SK-N-SH (cell line): ENCODE data around the gene SIRT5. TPM values are rescaled to one million over a fixed set of nuclear protein-coding genes. Genes with fewer than 3 reads are reported as not detected.

ENCODE experiments used
- CTCF ChIA-PET: fragments of 300-600, 350-600 bp; formaldehyde crosslinking; extraction: SDS; loops from one replicate; lab custom pipeline; 2021; lab: Yijun Ruan, JAX
- POLR2A ChIA-PET: fragments of 350-600 bp; sonication (Branson Sonifier 250); formaldehyde crosslinking; extraction: SDS; loops from one replicate; lab custom pipeline; 2020; ENCODE audit warnings: antibody characterized with exemption, inconsistent platforms; lab: Yijun Ruan, JAX
- DNase-seq: peaks from one replicate; pipeline ENCODE4 v3.0.0; 2012
- H2AFZ ChIP-seq: fragments of 200-600 bp; sonication (generic); 2 replicates; pipeline ENCODE4 v1.8.1; 2016; ENCODE audit warnings: antibody characterized with exemption, mild to moderate bottlenecking, low read depth
- H3F3A ChIP-seq: fragments of 200-600 bp; sonication (generic); replicated peaks from 2 replicates; pipeline ENCODE3; 2016; ENCODE audit warnings: antibody characterized with exemption, mild to moderate bottlenecking; ENCODE audit not compliant: insufficient read depth
- H3K27ac ChIP-seq, 2 experiments: fragments of 200-500 bp in 1 of 2; fragments of 200-600 bp in 1 of 2; sonication (Bioruptor generic) in 1 of 2; sonication (generic), shearing (Covaris generic) in 1 of 2; 2 replicates each; pipeline versions ENCODE4 v1.5.1 to v1.6.1; 2014 to 2016; ENCODE audit warnings: low read depth in 2 of 2, inconsistent platforms in 1 of 2, low read length in 1 of 2, mild to moderate bottlenecking in 1 of 2, mixed read lengths in 1 of 2
- H3K27me3 ChIP-seq: fragments of 200-600 bp; sonication (generic), shearing (Covaris generic); 2 replicates; pipeline ENCODE4 v1.6.1; 2016; ENCODE audit warnings: mixed run types; ENCODE audit not compliant: insufficient read depth
- H3K36me3 ChIP-seq, 2 experiments: fragments of 200-500 bp in 1 of 2; fragments of 200-600 bp in 1 of 2; sonication (Bioruptor generic) in 1 of 2; sonication (generic) in 1 of 2; replicated peaks in 1 of 2; 2 replicates each; pipeline versions ENCODE3 to v1.5.1; 2014 to 2016; ENCODE audit warnings: low read length in 1 of 2, mild to moderate bottlenecking in 1 of 2; ENCODE audit not compliant: insufficient read depth in 2 of 2, control insufficient read depth in 1 of 2
- H3K4me1 ChIP-seq, 2 experiments: fragments of 200-500 bp in 1 of 2; fragments of 200-600 bp in 1 of 2; sonication (Bioruptor generic) in 1 of 2; sonication (generic), shearing (Covaris generic) in 1 of 2; 2 replicates each; pipeline versions ENCODE4 v1.5.1 to v1.6.1; 2014 to 2016; ENCODE audit warnings: low read depth in 1 of 2, low read length in 1 of 2, mixed run types in 1 of 2; ENCODE audit not compliant: insufficient read depth in 2 of 2, control insufficient read depth in 1 of 2
- H3K4me2 ChIP-seq: fragments of 200-600 bp; sonication (generic), shearing (Covaris generic); 2 replicates; pipeline ENCODE4 v1.6.1; 2017; ENCODE audit warnings: mixed run types
- H3K4me3 ChIP-seq, 2 experiments: fragments of 200-500 bp in 1 of 2; fragments of 200-600 bp in 1 of 2; sonication (Bioruptor generic) in 1 of 2; sonication (generic), shearing (Covaris generic) in 1 of 2; 2 replicates each; pipeline versions ENCODE4 v1.5.1 to v1.8.1; 2014 to 2016; ENCODE audit warnings: low read depth in 2 of 2, inconsistent platforms in 1 of 2, low read length in 1 of 2, mild to moderate bottlenecking in 1 of 2, mixed read lengths in 1 of 2, moderate library complexity in 1 of 2
- H3K79me2 ChIP-seq: fragments of 200-600 bp; sonication (generic); 2 replicates; pipeline ENCODE4 v1.8.1; 2017; ENCODE audit warnings: mild to moderate bottlenecking; ENCODE audit not compliant: insufficient read depth
- H3K9ac ChIP-seq: fragments of 200-600 bp; sonication (generic); 2 replicates; pipeline ENCODE4 v1.6.1; 2017; ENCODE audit warnings: mixed run types
- H3K9me2 ChIP-seq: fragments of 200-600 bp; sonication (generic); 2 replicates; pipeline ENCODE4 v1.6.1; 2017; ENCODE audit warnings: mixed run types
- H3K9me3 ChIP-seq: fragments of 200-600 bp; sonication (generic); 2 replicates; pipeline ENCODE4 v1.6.1; 2017; ENCODE audit warnings: mixed run types, mild to moderate bottlenecking, moderate library complexity
- H4K20me1 ChIP-seq: fragments of 200-600 bp; sonication (generic); 2 replicates; pipeline ENCODE4 v1.6.1; 2017; ENCODE audit warnings: mild to moderate bottlenecking, mixed run types; ENCODE audit not compliant: insufficient read depth
- ELF1 ChIP-seq: IDR thresholded peaks from 2 replicates; pipeline ENCODE4 v1.4.0; 2012
- EP300 ChIP-seq, 2 experiments: IDR thresholded peaks; 2 replicates each; pipeline versions ENCODE4 v1.4.0 to v1.6.1; 2012; ENCODE audit warnings: borderline replicate concordance in 1 of 2, low read depth in 1 of 2, low read length in 1 of 2
- EZH2phosphoT487 ChIP-seq: fragments of 200-600 bp; sonication (generic); IDR thresholded peaks from 2 replicates; pipeline ENCODE4 v1.6.1; 2017; ENCODE audit warnings: low read depth, mixed run types, mild to moderate bottlenecking, antibody characterized with exemption, moderate library complexity, borderline replicate concordance
- GABPA ChIP-seq: IDR thresholded peaks from 2 replicates; pipeline ENCODE4 v1.4.0; 2012; ENCODE audit warnings: low read depth, mild to moderate bottlenecking
- GATA2 ChIP-seq: sonication (generic); formaldehyde crosslinking; IDR thresholded peaks from 2 replicates; pipeline ENCODE4 v1.5.0; 2020; ENCODE audit warnings: mild to moderate bottlenecking, missing genetic modification reagents
- IRF3 ChIP-seq: fragments of 150-350 bp; IDR thresholded peaks from 2 replicates; pipeline ENCODE4 v1.6.1; 2016; ENCODE audit warnings: mild to moderate bottlenecking, low read depth, low read length
- MEF2A ChIP-seq: IDR thresholded peaks from 2 replicates; pipeline ENCODE4 v1.4.0; 2012; ENCODE audit warnings: low read depth, borderline replicate concordance
- NRF1 ChIP-seq: IDR thresholded peaks from 2 replicates; pipeline ENCODE4 v1.6.1; 2012; ENCODE audit warnings: low read depth, mild to moderate bottlenecking, low read length
- PBX3 ChIP-seq: IDR thresholded peaks from 2 replicates; pipeline ENCODE4; 2012
- POLR2AphosphoS5 ChIP-seq: IDR thresholded peaks from 2 replicates; pipeline ENCODE4 v1.6.1; 2012; ENCODE audit warnings: low read depth, low read length
- REST ChIP-seq: IDR thresholded peaks from 2 replicates; pipeline ENCODE4 v1.6.1; 2012; ENCODE audit warnings: mild to moderate bottlenecking, low read depth, low read length, moderate library complexity
- RXRA ChIP-seq: IDR thresholded peaks from 2 replicates; pipeline ENCODE4 v1.4.0; 2012; ENCODE audit warnings: low read depth, mild to moderate bottlenecking, borderline replicate concordance
- SIN3A ChIP-seq: IDR thresholded peaks from 2 replicates; pipeline ENCODE4 v1.6.1; 2012; ENCODE audit warnings: low read depth, mild to moderate bottlenecking, low read length, moderate library complexity, borderline replicate concordance
- TEAD4 ChIP-seq: IDR thresholded peaks from 2 replicates; pipeline ENCODE4 v1.4.0; 2012; ENCODE audit warnings: mild to moderate bottlenecking, borderline replicate concordance; ENCODE audit not compliant: insufficient read depth
- USF2 ChIP-seq: fragments of 150-350 bp; IDR thresholded peaks from 2 replicates; pipeline ENCODE4 v1.6.1; 2017; ENCODE audit warnings: antibody characterized with exemption, low read length, low read depth, borderline replicate concordance
- ZBTB33 ChIP-seq: IDR thresholded peaks from 2 replicates; pipeline ENCODE4 v1.4.0; 2012; ENCODE audit warnings: low read depth, borderline replicate concordance
- WGBS: methylation state at CpG from one replicate; pipeline ENCODE4 v1.1.6; 2017; ENCODE audit warnings: low lambda C conversion rate; 5-methylcytosine and 5-hydroxymethylcytosine counted together
- polyA plus RNA-seq, 3 experiments: library from polyadenylated mRNA; depleted of rRNA; stranded (reverse); fragments of >200 nt; gene quantifications; 2 replicates each; pipeline ENCODE4 v1.2.3, GENCODE V29; 2012

Gene SIRT5
- polyA plus RNA-seq, 1 of the 3 experiments (the other 2 are of a cell fraction), result 6.7 TPM

- no peaks in the 10 kb centered on the region for H3F3A ChIP-seq
- H3K27ac ChIP-seq, result no peak overlapping the region
- no peak overlapping the region for H3K4me2 ChIP-seq
- ChIA-PET POLR2A (no interaction called here), CTCF (interaction anchor here (0.9 to 1.6 kb wide), 4 partner anchors 12 to 197 kb away, joined by 3 to 4 read pairs (median 3); no protein-coding TSS in a partner anchor)
- H3K36me3 ChIP-seq, result no peaks in the 10 kb centered on the region
- no peak for DNase-seq
- H3K4me1 ChIP-seq, result peaks cover 0 to 3% of the 10 kb centered on the region in 2 experiments; a peak in 1 of 4 replicates
- no peak overlapping the region for H3K4me3 ChIP-seq
- H4K20me1 ChIP-seq, result no peaks in the 10 kb centered on the region
- TF ChIP-seq GABPA, result no peak
- no peak for TF ChIP-seq ELF1
- no peak for TF ChIP-seq SIN3A
- no peak for TF ChIP-seq IRF3
- TF ChIP-seq POLR2AphosphoS5, result no peak
- TF ChIP-seq GATA2, result no peak
- TF ChIP-seq NRF1, result no peak
- no peak for TF ChIP-seq REST
- TF ChIP-seq ZBTB33, result no peak
- no peak for TF ChIP-seq RXRA
- TF ChIP-seq EP300 (IDR thresholded peaks at IDR 0.05; ENCODE audit: borderline replicate concordance in 1 of 2, low read depth in 1 of 2, low read length in 1 of 2), result no peak
- no peak for TF ChIP-seq USF2
- TF ChIP-seq TEAD4, result no peak
- TF ChIP-seq EZH2phosphoT487, result no peak
- no peak for TF ChIP-seq MEF2A
- no peak for TF ChIP-seq PBX3
- no peaks in the 10 kb centered on the region for H3K9me3 ChIP-seq
- no peaks in the 10 kb centered on the region for H3K9me2 ChIP-seq
- no peak overlapping the region for H2AFZ ChIP-seq
- no peak overlapping the region for H3K9ac ChIP-seq
- 67% methylated on average over 4 of the region's 4 CpGs for WGBS
- H3K27me3 ChIP-seq, result no peaks in the 10 kb centered on the region
- H3K79me2 ChIP-seq, result no peaks in the 10 kb centered on the region
Observed at GRCh38 chr6:13531956-13532355, 42.4 kb upstream of the SIRT5 start.
